ENCODE measurements around the gene CEP350.

DNA sequence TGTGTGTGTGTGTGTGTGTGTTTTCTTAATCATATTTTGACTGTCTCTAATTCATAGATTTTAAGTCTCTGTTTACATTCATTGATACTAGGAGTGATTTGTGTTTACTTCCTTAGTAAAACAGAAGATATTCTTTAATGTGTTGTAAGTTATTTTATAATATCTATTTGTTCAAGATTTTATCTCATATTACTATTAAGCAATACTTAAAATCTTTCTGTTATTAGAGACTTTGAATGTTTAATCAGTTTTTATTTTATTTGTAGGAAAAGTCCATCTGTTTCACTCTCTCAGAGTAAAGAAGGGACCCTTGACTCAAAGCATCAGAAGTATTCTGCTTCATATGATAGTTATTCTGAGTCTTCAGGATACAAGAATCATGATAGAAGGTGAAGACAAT, 89.2 kb downstream of the CEP350 start:
- TF ChIP-seq, protein P1, sequence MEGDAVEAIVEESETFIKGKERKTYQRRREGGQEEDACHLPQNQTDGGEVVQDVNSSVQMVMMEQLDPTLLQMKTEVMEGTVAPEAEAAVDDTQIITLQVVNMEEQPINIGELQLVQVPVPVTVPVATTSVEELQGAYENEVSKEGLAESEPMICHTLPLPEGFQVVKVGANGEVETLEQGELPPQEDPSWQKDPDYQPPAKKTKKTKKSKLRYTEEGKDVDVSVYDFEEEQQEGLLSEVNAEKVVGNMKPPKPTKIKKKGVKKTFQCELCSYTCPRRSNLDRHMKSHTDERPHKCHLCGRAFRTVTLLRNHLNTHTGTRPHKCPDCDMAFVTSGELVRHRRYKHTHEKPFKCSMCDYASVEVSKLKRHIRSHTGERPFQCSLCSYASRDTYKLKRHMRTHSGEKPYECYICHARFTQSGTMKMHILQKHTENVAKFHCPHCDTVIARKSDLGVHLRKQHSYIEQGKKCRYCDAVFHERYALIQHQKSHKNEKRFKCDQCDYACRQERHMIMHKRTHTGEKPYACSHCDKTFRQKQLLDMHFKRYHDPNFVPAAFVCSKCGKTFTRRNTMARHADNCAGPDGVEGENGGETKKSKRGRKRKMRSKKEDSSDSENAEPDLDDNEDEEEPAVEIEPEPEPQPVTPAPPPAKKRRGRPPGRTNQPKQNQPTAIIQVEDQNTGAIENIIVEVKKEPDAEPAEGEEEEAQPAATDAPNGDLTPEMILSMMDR (IDR thresholded peaks at IDR 0.05) = no peak
- no peak for TF ChIP-seq POLR2A (IDR thresholded peaks at IDR 0.05)

All from body of pancreas (tissue), 4 donors.